ENCODE measurements around the gene ADARB2.

DNA sequence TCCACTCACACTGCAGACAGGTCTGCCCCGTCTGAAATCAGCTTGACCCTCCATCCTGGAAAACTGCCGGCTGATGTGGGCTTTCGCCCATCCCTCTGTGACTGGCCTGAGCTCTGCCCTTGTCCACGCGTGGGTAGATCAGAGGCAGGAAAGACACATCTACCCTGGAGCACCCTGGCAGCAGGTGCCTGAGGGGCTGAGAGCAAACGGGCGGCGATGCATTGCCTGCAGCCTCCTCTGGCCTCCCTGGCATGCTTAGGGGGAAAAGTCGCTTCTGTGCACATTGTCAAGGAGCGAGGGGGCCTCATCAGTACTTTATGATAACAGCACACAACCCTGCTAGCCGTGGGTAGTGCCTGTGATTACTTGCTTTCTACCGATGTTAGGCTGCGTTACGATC, 109.4 kb downstream of the ADARB2 start:
- TF ChIP-seq ZNF274 (IDR thresholded peaks at IDR 0.05; ENCODE audit: low read length) (no peak), ZNF274 (tag by site-specific recombination; IDR thresholded peaks at IDR 0.05; ENCODE audit: borderline replicate concordance) (no peak), ZNF843 (tag by site-specific recombination; IDR thresholded peaks at IDR 0.05) (no peak), SCRT2 (tag by site-specific recombination; IDR thresholded peaks at IDR 0.05) (no peak), ZFP69B (tag by site-specific recombination; IDR thresholded peaks at IDR 0.05) (no peak), ZNF16 (tag by site-specific recombination; IDR thresholded peaks at IDR 0.05; ENCODE audit: low read depth) (no peak), ZNF311 (tag by site-specific recombination; IDR thresholded peaks at IDR 0.05; ENCODE audit: borderline replicate concordance) (no peak), SETDB1 (IDR thresholded peaks at IDR 0.05; ENCODE audit: insufficient read length, low read length) (no peak), ZNF837 (tag by site-specific recombination; IDR thresholded peaks at IDR 0.05) (no peak)
- TF ChIP-seq, protein P1, sequence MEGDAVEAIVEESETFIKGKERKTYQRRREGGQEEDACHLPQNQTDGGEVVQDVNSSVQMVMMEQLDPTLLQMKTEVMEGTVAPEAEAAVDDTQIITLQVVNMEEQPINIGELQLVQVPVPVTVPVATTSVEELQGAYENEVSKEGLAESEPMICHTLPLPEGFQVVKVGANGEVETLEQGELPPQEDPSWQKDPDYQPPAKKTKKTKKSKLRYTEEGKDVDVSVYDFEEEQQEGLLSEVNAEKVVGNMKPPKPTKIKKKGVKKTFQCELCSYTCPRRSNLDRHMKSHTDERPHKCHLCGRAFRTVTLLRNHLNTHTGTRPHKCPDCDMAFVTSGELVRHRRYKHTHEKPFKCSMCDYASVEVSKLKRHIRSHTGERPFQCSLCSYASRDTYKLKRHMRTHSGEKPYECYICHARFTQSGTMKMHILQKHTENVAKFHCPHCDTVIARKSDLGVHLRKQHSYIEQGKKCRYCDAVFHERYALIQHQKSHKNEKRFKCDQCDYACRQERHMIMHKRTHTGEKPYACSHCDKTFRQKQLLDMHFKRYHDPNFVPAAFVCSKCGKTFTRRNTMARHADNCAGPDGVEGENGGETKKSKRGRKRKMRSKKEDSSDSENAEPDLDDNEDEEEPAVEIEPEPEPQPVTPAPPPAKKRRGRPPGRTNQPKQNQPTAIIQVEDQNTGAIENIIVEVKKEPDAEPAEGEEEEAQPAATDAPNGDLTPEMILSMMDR (tag by site-specific recombination; IDR thresholded peaks at IDR 0.05), result no peak
- TF ChIP-seq, protein P2, sequence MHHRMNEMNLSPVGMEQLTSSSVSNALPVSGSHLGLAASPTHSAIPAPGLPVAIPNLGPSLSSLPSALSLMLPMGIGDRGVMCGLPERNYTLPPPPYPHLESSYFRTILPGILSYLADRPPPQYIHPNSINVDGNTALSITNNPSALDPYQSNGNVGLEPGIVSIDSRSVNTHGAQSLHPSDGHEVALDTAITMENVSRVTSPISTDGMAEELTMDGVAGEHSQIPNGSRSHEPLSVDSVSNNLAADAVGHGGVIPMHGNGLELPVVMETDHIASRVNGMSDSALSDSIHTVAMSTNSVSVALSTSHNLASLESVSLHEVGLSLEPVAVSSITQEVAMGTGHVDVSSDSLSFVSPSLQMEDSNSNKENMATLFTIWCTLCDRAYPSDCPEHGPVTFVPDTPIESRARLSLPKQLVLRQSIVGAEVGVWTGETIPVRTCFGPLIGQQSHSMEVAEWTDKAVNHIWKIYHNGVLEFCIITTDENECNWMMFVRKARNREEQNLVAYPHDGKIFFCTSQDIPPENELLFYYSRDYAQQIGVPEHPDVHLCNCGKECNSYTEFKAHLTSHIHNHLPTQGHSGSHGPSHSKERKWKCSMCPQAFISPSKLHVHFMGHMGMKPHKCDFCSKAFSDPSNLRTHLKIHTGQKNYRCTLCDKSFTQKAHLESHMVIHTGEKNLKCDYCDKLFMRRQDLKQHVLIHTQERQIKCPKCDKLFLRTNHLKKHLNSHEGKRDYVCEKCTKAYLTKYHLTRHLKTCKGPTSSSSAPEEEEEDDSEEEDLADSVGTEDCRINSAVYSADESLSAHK (tag by site-specific recombination; IDR thresholded peaks at IDR 0.05), result no peak
